Measurements from ENCODE around the gene FAM193B.

GRCh38 chr5:177499842-177500241, 54.5 kb downstream of the FAM193B start:
- no peak for TF ChIP-seq CTCF (IDR thresholded peaks at IDR 0.05)
- TF ChIP-seq POLR2A (IDR thresholded peaks at IDR 0.05), result no peak

All from right lobe of liver (tissue), 4 donors.